ENCODE results near the gene MAD1L1.

Gene MAD1L1

GRCh38 chr7:2019461-2019710, 213.4 kb downstream of the MAD1L1 start:
- no peak for DNase-seq

GRCh38 chr7:2018569-2019460, 213.9 kb downstream of the MAD1L1 start:
- DNase-seq, result no peak

- no peak for DNase-seq
Observed at GRCh38 chr7:2017914-2018568, 214.7 kb downstream of the MAD1L1 start.

- DNase-seq, result no peak
Observed at GRCh38 chr7:2017481-2017891, 215.3 kb downstream of the MAD1L1 start.

GRCh38 chr7:2016761-2017480, 215.8 kb downstream of the MAD1L1 start:
- DNase-seq, result no peak

- DNase-seq, result no peak
Observed at GRCh38 chr7:2016021-2016631, 216.6 kb downstream of the MAD1L1 start.

- no peak for DNase-seq
Observed at GRCh38 chr7:2015251-2015871, 217.4 kb downstream of the MAD1L1 start.

GRCh38 chr7:2014391-2015241, 218.1 kb downstream of the MAD1L1 start:
- no peak for DNase-seq

- DNase-seq, result no peak
Observed at GRCh38 chr7:2013381-2014311, 219.1 kb downstream of the MAD1L1 start.

GRCh38 chr7:2012981-2013380, 219.8 kb downstream of the MAD1L1 start:
- peak; percentile 58 for DNase-seq

- no peak for DNase-seq
Observed at GRCh38 chr7:2012044-2012900, 220.5 kb downstream of the MAD1L1 start.

- DNase-seq, result no peak
Observed at GRCh38 chr7:2011266-2012043, 221.3 kb downstream of the MAD1L1 start.

GRCh38 chr7:2010551-2011265, 222.0 kb downstream of the MAD1L1 start:
- DNase-seq, result no peak

GRCh38 chr7:2010101-2010500, 222.6 kb downstream of the MAD1L1 start:
- DNase-seq, result no peak

GRCh38 chr7:2009541-2010001, 223.2 kb downstream of the MAD1L1 start:
- no peak for DNase-seq

GRCh38 chr7:2008936-2009540, 223.7 kb downstream of the MAD1L1 start:
- no peak for DNase-seq

- peak; percentile 49 for DNase-seq
Observed at GRCh38 chr7:2008101-2008935, 224.4 kb downstream of the MAD1L1 start.
